Retina (tissue), 1 donor: ENCODE results near the gene STARD9.
"Not testable (repeated sequence)": the region's sequence is repeated elsewhere in the genome, so short reads cannot be mapped to it uniquely, and the experiment has no call there.

Experiments used
- DNase-seq: peaks from one replicate; pipeline ENCODE4 v3.0.0-alpha.2; 2016

Gene STARD9

DNA sequence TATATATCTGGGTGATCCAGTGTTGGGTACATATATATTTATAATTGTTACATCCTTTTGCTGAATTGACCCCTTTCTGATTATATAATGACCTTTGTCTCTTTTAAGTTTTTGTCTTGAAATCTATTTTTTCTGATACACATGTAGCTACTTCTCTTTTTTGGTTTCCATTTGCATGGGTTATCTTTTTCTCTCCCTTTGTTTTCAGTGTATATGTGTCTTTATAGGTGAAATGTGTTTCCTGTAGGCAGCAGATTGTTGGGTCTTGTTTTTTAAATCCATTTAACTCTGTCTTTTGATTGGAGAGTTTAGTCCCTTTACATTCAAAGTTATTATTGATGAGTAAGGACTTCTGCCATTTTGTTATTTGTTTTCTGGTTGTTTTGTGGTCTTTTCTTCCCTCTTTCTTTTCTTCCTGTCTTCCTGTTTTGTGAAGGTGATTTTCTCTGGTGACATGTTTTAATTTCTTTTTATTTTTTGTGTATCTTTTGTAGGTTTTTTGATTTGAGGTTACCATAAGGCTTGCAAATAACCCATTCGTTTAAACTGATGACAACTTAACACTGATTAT lies 56.8 kb downstream of the STARD9 start:
- no peak for DNase-seq

DNA sequence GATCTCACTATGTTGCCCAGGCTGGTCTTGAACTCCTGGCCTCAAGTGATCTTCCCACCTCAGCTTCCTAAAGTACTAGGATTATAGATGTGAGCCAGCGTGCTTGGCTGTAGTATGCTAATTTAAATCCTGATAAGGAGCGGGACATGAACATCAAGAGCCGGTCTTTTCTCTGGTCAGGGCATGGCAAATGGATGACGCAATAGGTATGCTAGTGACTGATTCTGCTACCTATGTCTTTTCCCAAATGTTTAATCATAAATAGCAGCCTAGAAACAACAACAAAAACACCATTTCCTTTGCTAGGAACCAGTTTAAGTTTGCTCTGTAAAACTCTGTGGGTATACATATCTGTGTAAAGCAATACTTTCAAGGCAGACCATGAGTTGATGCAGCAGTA lies 64.7 kb downstream of the STARD9 start:
- no peak for DNase-seq

DNA sequence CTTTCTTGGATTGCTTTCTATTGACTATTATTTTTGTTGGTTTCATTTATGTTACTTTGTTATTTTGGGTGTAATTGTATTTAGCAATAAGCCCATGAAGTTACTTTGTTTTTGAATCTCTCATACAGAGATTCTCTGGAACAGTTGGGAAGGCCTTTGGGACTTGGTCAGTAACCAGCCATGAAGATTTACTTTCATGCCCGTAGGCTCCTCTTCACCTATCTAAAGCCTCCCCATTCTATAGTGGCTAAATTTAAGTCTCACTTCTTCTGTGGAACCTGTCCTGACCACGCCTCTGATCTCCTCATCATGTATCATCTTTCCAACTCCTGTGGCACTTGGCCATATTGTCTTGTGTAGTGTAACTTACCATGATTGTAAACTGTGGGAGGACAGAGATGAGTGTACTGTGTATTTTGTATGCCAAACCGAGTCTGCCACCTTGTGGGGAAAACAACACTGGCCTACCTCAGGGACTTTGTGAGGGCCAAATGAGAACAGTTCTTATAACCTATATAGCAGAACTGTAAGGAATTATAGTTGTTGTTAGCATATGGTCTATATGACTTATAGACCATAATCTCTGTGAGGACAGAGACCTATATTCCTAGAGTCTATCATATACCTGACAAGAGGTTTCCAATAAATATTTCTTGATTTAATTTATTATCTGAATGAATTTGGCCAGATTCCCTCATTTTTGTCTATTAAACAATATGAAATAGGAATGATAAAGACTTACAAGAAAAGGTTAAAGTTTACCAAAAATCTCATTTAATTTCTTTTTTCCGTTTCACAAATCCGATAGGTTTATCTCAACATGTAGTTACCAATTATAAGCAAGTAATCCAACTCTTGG lies 75.0 kb downstream of the STARD9 start:
- DNase-seq: peak; percentile 55

DNA sequence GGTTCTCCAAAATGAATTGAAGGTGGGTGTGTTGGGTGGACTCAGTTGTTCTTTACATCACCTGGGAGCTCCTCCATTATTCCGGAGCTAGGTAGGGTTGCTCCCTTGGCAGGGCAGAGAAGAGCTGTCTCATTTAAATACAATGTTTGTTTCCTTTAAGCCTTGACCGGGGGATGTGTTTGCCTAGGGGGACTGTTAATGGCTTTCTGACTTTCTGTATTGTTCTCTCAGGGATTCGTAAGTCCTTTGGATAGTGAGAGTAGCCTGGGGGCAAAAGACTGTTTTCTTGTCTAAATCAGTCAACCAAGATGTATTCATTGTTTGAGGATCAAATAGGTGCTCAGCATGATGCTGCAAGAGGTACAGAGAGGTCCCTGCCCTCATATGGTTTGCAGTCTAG lies 90.4 kb downstream of the STARD9 start:
- no peak for DNase-seq

DNA sequence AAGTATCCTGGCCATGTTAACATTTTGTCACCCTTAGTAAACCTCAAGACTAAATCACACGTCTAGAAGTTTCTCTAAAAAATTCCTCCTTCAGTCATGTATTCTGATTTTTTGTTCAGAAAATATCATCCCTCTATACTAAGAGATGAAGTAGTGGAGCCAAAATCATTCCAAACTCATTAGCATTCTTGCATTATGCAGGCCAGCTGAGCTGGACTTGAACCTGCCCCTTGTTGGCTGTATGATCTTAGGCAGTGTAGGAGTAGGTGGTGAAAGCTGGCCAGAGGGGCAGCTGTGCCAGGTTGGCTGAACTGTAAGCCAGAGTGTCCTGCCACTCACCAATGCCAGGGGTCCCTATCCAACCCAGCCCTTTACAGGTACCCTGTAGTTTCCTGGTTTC lies 92.4 kb downstream of the STARD9 start:
- no peak for DNase-seq

DNA sequence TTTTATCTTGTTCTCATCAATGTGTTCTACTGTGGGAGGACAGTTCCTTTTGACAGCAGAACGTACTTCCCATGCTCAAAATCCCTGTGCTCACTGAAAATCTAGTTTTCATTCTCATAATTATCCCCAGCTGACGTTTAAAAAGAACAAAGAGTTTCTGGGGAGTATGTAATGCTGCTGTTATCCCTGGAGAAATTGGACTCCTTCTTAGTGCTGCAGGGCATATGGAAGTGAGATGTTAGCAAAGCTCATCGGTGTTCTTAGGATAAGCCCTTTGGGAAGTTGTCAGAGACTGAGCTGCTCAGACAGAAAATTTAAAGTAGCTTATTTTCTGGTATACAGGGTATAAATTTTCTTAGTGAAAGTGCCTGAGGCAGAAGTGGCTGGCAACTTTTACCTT lies 95.0 kb downstream of the STARD9 start:
- no peak for DNase-seq

DNA sequence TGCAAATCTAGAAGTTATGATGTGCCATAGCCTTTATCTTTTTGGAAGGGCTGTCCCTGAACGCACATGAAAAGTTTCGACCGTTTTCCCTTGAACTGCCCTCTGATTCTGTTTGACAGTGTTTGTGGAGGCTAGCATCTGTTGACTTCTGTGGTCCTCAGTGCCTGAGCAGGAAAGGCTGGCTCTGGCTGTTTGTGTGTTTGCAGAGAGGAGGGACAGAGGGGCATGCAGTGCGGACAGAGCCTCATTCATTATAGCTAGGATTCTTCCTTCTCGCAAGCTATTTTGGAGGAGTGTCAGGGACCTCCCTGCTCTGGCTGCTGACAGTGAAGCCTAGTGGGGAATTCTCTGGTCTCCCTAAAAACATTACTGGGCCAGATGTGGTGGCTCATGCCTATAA lies 97.0 kb downstream of the STARD9 start:
- DNase-seq: no peak

DNA sequence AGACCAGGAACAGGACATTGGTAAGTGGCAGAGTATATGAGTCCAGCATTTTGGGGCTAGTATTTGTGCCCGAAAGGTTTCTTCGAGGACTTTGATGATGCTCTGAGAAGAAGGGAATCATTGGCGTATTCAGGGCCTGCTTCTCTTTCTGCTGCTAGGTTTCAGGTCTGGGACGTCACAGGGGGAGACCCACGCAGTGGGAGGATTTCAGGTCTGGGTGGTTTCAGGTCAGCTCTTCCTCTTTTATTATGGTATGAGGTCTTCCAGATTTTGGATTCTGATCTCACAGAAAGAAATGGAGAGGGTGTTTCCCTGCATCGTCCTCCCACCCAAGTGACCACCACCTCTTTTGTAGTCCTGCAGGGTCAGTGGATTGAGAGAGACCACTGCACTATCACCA lies 99.1 kb downstream of the STARD9 start:
- DNase-seq: no peak

DNA sequence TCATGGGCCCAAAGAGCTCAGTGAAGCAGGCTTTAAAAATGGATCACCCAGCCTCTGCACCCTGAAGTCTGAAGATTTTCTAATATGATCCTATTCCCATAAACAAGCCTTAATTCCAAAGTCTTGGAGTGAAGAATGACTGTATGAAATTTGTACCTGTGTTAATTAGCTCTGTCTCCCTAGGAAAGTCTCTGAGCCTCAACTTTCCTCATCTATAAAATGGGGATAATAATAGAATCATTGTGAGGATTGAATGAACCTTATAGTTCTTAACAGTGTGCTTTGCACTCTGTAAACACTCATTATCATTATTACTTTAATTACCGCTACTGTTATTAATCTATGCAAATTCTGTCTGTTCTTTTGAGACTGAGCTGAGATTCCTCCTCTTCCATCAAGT lies 99.6 kb downstream of the STARD9 start:
- no peak for DNase-seq

DNA sequence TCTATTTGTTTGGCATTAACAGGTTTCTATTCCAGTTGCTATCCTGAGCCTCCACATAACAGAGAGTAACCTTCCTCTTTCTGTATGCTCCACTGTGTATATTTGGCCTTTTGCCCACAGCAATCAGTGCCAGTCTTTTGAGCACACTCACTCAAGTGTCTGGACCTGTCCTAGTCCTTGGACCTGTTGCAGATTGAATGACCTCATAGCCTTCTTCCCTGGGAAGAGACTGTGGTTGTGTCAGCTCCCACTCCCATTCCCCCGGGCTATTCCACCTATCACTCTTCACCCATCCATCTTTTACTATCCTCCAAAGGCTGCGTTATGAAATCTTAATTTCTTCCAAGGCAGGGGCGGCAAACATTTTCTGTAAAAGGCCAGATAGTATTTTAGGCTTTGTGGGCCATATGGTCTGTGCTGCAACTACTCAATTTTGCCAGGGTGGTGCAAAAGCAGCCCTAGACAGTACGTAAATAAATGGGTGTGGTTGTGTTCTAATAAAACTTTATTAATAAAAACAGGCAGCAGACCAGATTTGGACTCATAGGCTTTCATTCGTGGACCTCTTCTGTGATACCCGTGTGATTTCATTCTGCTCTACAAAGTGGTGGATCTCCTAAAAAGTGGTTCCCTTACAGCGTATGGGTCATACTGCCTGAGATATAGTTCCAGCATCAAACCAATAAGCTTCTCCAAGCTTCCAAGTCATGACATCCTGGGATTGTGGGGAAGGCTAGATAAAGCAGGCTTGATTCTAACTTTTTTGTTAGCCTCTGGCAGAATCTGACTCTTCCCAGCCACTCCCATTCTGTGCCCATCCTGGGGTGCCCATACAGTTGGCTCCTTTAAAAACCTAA lies 104.1 kb downstream of the STARD9 start:
- DNase-seq: no peak

DNA sequence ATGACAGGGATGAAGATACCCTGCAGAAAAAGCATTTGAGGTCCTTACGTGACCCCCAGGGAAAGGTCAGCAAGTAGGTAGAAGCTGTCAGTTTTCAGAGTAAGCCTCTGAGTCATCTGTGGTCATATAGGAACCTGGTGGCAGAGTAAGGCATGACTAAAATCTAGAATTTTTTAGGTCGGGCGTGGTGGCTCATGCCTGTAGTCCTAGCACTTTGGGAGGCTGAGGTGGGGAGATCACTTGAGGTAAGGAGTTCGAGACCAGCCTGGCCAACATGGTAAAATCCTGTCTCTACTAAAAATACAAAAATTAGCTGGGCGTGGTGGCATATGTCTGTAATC lies 104.7 kb downstream of the STARD9 start:
- DNase-seq: not testable (repeated sequence)

DNA sequence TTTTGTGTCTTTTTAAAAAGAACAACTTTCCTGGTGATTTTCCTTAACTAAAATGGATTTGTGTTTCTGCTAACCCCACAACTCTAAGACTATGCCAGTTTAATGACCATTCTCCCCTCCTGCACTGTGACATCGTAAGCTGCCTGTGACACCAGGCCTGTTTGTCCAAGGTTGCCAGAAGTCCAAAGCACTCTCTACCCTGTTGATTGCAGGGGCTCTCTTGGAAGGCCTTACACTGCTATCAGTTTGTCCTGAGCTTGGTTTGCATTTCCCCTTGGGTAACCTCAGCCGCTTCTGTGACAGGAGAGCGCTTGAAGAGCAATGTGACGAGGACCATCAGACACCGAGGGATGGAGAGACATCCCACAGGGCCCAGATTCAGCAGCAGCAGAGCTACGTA lies 105.7 kb downstream of the STARD9 start:
- DNase-seq: no peak

DNA sequence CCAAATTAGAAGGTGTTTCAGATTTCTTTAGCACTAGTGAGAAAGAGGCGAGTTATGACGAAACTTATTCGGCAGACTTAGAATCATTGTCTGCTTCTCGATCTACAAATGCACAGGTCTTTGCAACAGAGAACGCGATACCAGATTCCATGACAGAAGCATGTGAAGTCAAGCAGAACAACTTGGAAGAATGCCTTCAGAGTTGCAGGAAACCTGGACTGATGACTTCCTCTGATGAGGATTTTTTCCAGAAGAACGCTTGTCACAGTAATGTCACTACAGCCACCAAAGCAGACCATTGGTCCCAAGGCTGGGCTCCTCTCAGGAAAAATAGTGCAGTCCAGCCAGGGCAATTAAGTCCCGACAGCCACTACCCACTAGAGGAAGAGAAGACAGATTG lies 110.9 kb downstream of the STARD9 start:
- DNase-seq: no peak

DNA sequence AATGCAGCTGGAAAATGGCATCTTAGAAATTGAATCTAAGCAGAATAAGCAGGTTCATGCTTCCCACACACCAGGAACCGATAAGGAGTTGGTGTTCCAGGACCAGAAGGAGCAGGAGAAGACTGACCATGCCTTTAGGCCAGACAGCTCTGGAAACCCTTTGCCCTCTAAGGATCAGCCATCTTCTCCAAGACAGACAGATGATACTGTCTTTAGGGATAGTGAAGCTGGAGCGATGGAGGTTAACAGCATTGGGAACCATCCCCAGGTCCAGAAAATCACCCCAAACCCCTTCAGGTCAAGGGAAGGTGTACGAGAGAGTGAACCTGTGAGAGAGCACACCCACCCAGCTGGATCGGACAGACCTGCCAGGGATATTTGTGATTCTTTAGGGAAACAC lies 112.3 kb downstream of the STARD9 start:
- DNase-seq: no peak

DNA sequence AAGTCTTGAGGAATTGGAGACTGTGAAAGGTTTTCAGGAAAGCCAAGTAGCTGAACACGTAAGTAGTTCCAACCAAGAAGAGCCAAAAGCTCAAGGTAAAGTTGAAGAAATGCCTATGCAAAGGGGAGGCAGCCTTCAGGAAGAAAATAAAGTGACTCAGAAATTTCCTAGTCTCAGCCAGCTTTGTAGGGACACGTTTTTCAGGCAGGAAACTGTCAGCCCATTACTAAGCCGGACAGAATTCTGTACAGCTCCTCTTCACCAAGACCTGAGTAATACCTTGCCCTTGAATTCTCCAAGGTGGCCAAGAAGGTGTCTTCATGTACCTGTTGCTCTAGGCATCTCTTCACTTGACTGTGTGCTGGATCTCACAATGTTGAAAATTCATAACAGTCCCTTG lies 112.9 kb downstream of the STARD9 start:
- no peak for DNase-seq

DNA sequence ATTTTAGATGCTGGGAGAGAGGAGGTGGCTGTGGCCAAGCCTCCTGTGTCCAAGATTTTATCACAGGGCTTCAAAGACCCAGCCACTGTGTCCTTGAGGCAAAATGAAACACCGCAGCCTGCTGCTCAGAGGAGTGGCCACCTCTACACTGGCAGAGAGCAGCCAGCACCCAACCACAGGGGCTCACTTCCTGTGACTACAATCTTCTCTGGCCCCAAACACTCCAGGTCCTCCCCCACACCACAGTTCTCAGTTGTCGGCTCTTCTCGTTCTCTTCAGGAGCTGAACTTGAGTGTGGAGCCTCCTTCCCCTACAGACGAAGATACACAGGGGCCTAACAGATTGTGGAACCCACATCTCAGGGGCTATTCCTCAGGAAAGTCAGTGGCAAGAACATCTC lies 115.9 kb downstream of the STARD9 start:
- no peak for DNase-seq

DNA sequence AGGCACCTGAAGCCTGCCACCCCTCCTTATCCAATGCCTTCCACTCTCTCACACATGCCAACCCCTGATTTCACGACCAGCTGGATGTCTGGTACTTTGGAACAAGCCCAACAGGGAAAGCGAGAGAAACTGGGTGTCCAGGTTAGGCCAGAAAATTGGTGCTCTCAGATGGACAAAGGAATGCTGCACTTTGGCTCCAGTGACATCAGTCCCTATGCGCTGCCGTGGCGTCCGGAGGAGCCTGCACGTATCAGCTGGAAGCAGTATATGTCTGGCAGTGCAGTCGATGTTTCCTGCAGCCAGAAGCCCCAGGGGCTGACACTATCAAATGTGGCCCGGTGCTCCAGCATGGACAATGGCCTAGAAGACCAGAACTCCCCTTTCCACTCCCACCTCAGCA lies 116.4 kb downstream of the STARD9 start:
- no peak for DNase-seq

DNA sequence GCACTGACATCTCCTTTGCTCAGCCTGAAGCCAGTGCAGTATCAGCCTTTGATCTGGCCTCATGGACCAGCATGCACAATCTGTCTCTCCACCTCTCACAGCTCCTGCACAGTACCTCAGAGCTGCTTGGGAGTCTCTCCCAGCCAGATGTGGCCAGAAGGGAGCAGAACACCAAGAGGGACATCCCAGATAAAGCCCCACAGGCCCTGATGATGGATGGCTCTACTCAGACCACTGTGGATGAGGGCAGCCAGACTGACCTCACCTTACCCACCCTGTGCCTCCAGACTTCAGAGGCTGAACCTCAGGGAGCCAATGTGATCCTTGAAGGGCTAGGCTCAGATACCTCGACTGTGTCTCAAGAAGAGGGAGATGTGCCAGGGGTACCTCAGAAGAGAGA lies 117.1 kb downstream of the STARD9 start:
- DNase-seq: no peak

DNA sequence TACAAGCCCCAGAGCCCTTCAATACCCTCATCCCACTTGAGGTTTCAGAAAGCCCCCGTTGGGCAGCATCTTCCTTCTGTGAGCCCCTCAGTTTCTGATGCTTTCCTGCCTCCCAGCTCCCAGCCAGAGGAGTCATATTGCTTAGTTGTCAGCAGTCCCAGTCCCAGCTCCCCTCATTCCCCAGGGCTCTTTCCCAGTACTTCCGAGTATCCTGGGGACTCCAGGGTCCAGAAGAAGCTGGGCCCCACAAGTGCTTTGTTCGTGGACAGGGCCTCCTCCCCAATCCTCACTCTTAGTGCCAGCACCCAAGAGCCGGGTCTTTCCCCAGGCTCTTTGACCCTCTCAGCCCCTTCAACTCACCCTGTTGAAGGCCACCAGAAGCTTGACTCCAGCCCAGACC lies 117.6 kb downstream of the STARD9 start:
- DNase-seq: no peak

DNA sequence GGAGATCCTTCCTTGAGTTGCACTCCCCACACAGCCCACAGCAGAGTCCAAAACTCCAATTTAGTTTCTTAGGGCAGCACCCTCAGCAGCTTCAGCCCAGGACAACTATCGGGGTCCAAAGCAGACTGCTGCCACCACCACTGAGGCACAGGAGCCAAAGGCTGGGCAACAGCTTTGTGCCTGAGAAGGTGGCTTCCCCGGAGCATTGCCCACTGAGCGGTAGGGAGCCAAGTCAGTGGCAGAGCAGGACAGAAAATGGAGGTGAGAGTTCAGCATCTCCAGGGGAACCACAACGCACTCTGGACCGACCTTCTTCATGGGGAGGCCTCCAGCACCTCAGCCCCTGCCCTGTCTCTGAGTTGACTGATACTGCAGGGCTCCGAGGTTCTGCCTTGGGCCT lies 118.1 kb downstream of the STARD9 start:
- no peak for DNase-seq

DNA sequence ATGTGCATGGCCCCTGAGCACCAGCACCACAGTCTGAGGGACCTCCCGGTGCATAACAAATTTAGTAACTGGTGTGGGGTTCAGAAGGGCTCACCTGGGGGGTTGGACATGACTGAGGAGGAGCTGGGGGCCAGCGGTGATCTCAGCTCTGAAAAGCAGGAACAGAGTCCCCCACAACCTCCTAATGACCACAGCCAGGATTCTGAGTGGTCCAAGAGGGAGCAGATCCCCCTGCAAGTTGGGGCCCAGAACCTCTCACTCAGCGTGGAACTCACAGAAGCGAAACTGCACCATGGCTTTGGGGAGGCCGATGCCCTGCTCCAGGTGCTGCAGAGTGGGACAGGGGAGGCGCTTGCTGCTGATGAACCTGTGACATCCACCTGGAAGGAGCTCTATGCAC lies 118.5 kb downstream of the STARD9 start:
- no peak for DNase-seq

DNA sequence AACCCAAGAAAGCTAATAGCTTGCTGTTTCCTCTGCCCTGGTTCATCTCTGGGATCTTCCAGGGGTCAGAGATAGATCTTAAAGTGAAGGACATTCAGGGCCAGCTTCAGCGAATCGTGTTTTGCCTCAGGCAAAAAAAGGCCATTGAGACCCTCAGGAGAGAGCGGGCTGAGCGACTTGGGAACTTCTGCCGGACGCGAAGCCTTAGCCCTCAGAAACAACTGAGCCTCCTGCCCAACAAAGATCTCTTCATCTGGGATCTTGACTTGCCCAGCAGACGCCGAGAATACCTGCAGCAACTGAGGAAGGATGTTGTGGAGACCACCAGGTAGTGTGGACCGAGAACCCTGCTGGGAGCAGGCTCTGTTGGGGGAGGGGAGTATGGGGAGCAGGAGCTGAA lies 119.0 kb downstream of the STARD9 start:
- no peak for DNase-seq

DNA sequence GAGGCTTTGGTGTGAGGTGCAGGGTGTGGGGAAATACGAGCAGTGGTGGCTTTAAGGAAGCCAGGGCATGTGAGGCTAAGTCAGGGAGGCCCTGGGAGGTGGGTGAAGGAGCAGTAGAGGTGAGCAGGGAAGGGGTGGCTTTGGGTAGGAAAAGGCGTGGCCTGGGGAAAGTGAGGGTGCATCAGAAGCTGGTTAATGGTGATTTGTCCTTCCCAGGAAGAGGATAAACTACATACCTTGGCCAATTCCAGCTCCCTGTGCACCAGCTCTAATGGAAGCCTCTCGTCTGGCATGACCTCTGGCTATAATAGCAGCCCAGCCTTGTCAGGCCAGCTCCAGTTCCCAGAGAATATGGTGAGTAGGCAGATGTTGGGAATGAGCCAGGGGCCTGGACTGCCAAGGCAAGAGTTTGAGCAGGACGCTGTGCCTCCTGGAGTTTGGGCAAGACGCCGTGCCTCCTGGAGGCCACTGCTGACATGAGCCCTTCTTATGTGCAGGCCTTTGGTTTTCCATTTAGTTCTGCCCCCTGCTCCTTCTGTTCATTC lies 120.2 kb downstream of the STARD9 start:
- no peak for DNase-seq

DNA sequence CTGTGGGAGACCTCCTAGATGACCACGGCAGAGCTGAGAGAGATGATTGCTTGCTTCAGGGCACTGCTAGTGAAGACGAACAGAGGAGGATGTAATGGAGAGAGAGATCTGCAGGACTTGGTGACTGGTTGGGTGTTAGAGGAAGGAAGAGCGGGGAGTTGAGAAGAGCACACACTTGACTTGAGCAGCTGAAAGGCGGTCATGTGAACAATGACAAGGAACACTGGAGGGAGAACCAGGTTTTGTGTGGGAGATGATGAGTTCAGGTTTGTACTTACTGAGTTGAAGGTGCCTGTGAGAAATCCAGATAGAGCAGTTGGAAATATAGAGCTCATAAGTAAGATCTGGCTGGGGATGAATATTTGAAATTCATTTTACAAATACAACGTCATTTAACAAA lies 121.2 kb downstream of the STARD9 start:
- no peak for DNase-seq
